Activated CD8-positive, alpha-beta memory T cell treated with anti-CD3 and anti-CD28 coated beads, Interleukin-2, amount 50 U/mL, for 4 hours (primary cell): ENCODE data around the gene WDR7.
A peak's percentile ranks its signal among the peaks of the same experiment; 100 is the strongest.

Source experiments
- DNase-seq: peaks from one replicate; pipeline ENCODE4 v3.0.0-alpha.2; 2020

Gene WDR7

GRCh38 chr18:57052759-57053158, 401.6 kb downstream of the WDR7 start:
- DNase-seq: no peak

- no peak for DNase-seq
These were observed 403.7 kb downstream of the WDR7 start for GRCh38 chr18:57054891-57055290.

GRCh38 chr18:57057890-57058289, 406.7 kb downstream of the WDR7 start:
- no peak for DNase-seq

- DNase-seq: no peak
These were observed 407.6 kb downstream of the WDR7 start for GRCh38 chr18:57058734-57059133.

- no peak for DNase-seq
These were observed 408.2 kb downstream of the WDR7 start for GRCh38 chr18:57059366-57059765.

GRCh38 chr18:57060814-57061213, 409.7 kb downstream of the WDR7 start:
- no peak for DNase-seq

GRCh38 chr18:57062178-57062577, 411.0 kb downstream of the WDR7 start:
- no peak for DNase-seq

GRCh38 chr18:57062844-57063243, 411.7 kb downstream of the WDR7 start:
- no peak for DNase-seq

GRCh38 chr18:57063601-57064103, 412.5 kb downstream of the WDR7 start:
- DNase-seq: no peak

- no peak for DNase-seq
These were observed 422.5 kb downstream of the WDR7 start for GRCh38 chr18:57073501-57074187.

- no peak for DNase-seq
These were observed 424.7 kb downstream of the WDR7 start for GRCh38 chr18:57075716-57076400.

- no peak for DNase-seq
These were observed 426.0 kb downstream of the WDR7 start for GRCh38 chr18:57077005-57077765.

- DNase-seq: peak; percentile 22
These were observed 426.8 kb downstream of the WDR7 start for GRCh38 chr18:57077786-57078552.

GRCh38 chr18:57078614-57079013, 427.5 kb downstream of the WDR7 start:
- no peak for DNase-seq

- DNase-seq: no peak
These were observed 429.3 kb downstream of the WDR7 start for GRCh38 chr18:57080479-57080878.

- no peak for DNase-seq
These were observed 430.7 kb downstream of the WDR7 start for GRCh38 chr18:57081899-57082298.

- no peak for DNase-seq
These were observed 432.3 kb downstream of the WDR7 start for GRCh38 chr18:57083485-57083884.

- DNase-seq: no peak
These were observed 433.4 kb downstream of the WDR7 start for GRCh38 chr18:57084331-57085271.

- DNase-seq: no peak
These were observed 434.2 kb downstream of the WDR7 start for GRCh38 chr18:57085371-57085770.

- DNase-seq: no peak
These were observed 435.0 kb downstream of the WDR7 start for GRCh38 chr18:57086163-57086562.
